Renal cortical epithelial cell (primary cell): Measurements from ENCODE around the gene BTBD9. TPM values are rescaled to one million over a fixed set of nuclear protein-coding genes. Genes with fewer than 3 reads are reported as not detected.

Experiments
- DNase-seq: peaks from one replicate; pipeline ENCODE4 v3.0.0-alpha.2; 2011; ENCODE audit warnings: low read depth
- total RNA-seq: library from RNA; depleted of rRNA; stranded (reverse); fragments of >200 nt; gene quantifications from 2 replicates; pipeline ENCODE4 v1.2.3, GENCODE V29; 2014

Gene BTBD9
- total RNA-seq, 1 donor from 2014 or later = 18.8 TPM

DNA sequence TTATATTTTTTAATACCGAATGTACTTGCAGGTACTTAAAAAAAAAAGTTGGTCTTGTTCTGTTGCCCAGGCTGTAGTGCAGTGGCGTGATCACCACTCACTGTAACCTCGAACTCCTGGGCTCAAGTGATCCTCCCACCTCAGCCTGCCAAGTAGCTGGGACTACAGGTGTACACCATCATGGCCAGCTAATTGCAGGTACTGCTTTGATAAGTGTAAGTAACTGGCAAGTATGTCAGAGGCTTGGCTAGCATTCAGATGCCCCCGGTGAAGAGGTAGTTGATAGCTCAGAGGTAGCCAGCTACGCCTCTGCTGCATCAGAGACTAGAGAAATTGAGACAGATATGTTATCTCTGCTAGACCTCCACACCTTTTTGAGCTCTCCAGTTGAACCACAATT lies 40.5 kb downstream of the BTBD9 start:
- no peak for DNase-seq

- DNase-seq = no peak
Observed at GRCh38 chr6:38593998-38594665, 45.6 kb downstream of the BTBD9 start.

DNA sequence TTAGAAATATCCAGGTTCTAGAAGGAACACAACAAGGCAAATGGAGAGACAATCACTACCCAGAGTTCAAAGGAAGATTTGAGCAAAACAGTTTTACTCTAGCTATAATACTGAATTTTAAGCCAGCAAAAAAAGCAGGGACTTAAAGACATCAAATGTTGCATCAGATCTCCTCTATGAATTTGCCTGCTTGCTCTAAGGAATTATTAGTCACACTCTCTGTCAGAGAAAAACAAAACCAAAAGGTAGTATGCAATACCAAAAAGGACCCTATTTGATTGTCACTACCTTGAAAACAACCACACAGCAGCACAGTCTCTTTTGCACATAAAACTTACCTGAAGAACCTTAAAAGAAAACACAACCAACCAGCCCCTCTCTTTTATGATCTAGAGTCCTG lies 46.3 kb downstream of the BTBD9 start:
- peak; percentile 13 for DNase-seq

- no peak for DNase-seq
Observed at GRCh38 chr6:38591439-38591838, 48.3 kb downstream of the BTBD9 start.

GRCh38 chr6:38589367-38589720 lies 50.4 kb downstream of the BTBD9 start:
- DNase-seq = no peak

DNA sequence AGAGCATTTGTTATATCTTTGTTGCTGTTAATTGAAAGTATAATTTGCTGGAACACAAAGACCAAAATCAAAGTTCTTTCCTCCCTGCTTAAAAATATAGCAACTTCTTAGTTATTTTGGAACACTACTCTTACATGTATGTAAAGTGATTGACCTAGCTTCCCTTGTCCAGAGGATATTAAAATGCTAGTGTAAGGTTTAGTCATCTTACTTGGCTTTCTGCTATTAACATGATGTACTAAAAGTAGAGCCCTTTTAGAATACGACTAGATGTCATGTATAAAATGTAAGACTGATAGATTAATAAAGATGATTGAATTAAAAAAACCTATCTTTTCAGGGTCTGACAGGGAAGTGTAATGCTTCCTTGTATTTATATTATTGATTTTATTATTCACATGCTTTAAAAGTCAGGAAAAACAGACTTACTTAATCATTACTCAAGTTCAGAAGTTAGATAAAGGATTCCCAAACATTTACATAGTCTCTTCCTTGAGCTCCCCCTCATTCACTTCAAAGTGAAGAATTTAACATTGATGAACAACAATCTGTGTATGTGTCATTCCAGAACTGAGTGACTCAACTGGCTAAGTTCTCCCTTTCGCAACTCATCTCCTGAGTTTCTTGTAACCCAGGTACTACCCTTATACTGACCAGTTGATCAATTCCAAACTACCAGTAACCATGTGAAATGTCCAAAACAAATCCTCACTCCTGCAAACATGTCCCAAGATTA lies 50.9 kb downstream of the BTBD9 start:
- DNase-seq = peak; percentile 91

DNA sequence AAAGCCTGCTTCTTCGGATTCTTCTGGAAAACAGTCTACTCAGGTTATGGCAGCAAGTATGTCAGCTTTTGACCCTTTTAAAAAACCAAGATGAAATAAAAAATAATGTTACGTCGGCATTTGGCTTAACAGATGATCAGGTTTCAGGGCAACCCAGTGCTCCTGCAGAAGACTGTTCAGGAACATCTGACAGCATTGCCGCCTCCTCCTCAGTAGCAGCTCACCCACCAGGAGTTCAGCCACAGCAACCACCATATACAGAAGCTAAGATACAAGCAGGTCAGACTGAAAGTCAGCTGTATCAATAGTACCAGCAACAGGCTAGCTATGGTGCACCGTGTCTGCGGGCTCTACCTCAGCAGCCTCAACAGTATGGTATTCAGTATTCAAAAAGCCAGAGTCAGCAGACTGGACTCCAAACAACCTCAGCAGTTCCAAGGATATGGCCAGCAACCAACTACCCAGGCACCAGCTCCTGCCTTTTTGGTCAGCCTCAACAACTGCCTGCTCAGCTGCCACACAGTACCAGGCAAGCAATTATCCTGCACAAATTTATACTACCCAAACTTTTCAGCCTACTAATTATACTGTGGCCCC lies 51.9 kb downstream of the BTBD9 start:
- DNase-seq = no peak

DNA sequence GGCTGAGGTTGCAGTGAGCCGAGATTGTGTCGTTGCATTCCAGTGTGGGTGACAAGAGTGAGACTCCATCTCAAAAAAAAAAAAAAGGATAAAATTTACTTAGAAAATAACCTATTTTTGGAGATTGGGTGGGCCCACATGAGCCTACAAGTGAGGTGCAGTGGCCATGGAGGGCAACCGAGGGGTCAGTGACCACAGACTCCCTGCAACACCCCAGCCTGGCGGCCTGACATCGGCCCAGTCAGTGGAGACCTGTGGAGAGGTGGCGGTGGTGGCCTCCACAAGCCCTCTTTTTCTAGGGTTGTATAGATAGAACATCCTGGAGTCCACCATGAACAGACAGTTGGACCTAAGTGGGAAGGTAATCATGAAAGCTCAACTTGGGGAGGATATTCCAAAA lies 52.7 kb downstream of the BTBD9 start:
- DNase-seq = no peak

DNA sequence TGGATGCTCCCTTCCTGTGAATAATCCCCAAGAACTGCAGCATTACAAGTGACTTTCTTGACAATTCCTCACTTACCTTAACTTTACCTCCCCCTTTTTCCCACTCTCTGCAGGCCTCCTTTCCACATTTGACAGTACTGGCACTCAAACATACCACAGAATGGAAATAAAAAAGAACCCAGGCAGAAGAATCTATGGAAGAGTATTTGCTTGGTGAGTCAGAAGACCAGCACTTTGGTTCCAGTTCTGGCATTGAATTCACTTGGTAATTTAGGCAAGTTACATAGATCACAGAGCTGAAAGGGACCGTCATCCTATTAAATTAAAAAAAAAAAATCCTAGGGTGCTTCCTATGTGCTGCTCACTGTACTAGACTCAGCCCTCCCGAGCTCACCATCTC lies 55.0 kb downstream of the BTBD9 start:
- DNase-seq = no peak

DNA sequence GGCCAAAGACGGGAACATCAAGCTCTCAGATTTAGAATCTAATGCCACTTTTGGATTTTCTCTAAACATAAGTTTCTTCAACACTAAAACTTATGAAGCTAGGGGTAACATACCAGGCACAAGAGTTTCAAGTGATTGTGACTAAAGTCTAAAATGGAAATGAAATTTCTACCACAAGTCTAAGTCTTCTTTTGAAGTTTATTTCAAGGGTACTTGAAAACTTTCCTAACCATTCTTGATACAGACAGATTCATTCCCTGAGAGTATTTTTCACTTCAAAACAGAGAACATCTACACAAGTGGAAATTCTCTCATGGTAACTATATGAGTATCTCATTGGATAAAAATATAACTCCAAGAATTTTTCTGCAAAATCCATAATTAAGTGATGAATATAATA lies 56.2 kb downstream of the BTBD9 start:
- no peak for DNase-seq

DNA sequence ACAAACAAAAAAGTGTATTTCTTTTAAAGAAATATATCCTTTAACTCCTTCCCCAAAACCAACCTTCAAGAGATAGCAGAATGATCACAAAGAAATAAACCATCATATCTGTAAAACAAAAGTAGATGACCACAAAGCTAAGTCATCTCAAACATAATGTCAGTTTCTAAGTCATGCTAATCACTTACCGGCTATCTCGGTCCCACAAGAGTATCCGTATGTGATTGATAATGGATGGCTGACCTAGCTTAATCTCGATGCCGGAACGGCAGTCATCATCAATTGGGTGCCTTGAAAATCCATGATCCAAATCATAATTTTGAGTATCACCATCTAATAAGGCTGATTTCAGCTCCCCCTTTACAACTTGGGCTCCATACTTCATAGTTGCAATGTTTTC lies 59.7 kb downstream of the BTBD9 start:
- no peak for DNase-seq

- DNase-seq = no peak
Observed at GRCh38 chr6:38579010-38579628, 60.6 kb downstream of the BTBD9 start.

DNA sequence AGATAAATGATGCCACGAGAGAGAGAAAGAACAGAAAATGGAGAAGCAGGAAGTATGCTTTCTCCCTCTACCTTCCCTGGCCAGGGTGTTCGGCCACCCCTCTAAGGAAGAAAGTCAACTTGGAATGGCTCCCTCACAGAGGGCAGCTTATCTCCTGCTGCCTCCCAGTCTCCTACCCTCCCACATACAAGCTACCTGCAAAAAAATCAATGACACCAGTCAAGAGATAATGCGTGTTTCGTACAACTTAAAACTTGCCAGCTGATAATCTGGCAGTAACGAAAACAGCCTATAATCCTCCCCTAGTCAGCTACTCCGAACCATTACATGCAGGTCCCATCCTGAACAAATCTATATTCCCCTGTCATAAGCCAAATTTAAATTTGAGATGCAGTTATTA lies 61.7 kb downstream of the BTBD9 start:
- DNase-seq = no peak

DNA sequence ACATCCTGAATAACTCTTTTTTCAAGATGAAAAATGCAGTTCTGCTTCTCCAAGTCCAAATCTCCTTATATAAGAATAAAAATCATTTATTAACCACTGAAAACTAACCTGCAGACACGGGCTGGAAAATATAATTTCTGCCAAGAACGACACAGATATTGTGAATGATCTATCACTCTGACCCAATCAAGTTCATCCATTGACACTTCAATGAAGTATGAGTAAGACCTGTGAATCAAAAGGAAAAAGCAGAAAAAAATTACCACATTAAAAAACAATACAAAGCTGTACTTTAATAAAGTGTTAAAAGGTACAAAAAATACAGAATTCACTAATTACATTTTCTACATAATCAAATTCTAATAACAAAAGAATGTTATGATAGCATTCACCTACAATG lies 62.2 kb downstream of the BTBD9 start:
- DNase-seq = no peak

GRCh38 chr6:38573801-38574395 lies 65.8 kb downstream of the BTBD9 start:
- DNase-seq = no peak

DNA sequence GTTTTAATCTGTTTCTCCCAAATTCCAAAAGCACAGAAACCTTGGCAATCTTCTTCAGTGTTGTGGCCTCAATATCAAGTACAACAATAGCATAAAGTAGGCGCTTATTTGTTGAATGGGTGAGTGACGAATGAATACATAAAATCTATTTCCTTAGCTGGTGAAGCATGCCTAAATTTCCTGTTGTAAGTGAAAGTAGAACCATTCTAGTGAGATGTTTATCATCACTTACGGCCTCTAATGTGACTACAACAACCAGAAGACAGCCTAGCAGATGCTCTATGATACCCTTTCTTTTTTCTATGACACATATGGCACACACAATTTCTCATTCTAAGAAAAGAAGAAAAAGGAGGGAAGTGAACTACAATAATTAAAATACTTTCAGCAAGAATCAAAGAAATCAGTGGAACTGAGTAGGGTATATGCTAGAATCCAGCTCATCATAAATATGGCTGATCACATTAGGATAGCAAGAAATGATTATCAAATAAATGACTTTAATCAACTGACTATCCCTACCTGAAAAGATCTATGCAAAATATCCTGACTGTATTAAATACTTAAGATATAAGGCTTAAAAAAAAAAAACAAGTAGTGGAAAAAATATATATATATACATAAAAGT lies 67.4 kb downstream of the BTBD9 start:
- peak; percentile 32 for DNase-seq

DNA sequence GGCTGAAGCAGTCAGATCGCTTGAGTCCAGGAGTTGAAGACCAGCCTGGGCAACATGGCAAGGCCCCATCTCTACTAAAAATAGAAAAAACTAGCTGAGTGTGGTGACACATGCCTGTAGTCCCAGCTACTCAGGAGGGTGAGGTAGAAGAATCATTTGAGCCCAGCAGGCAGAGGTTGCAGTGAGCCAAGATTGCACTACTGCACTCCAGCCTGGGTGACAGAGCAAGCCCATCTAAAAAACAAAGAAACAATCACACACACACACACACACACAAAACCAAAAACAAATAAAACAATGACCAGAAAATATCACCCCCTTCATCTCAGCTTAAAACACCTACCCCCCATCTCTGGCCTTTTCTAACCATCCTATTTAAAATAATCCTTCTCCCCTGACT lies 68.0 kb downstream of the BTBD9 start:
- no peak for DNase-seq

DNA sequence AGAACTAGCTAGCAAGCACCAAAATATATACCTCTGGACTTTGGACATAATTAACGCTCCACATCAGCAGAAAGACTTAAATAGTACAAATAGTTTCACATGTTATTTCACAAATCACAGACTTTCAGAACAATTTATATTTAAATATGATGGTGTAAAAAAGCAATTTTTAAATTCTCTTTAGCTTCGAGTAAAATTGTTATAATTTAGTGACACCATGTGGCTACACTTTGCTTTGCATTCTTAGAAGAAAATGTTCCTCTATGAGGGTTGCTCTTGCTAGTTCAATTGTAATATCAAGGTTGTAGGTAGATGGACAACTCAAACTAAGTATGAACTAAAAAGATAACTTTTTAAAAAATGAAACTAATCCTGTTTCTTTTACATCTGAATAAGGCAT lies 69.0 kb downstream of the BTBD9 start:
- DNase-seq = peak; percentile 40

DNA sequence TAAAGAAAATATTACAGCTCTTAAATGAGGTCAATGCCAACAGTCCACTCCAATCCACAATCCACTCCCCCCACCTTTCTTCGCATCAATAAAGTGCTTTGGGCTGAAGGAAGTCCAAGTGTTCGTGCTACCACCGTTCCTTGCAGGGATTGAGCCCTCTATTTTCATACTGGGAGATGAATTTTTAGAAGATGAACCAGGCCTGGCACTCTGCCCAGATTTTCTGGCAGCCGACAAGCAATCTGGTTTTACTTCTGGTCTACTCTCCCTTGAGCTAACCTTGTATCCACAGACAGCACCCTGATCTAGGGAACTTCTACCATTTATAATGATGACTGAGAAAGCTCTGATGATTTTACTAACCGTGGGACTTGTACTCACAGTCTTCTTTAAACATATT lies 72.3 kb downstream of the BTBD9 start:
- peak; percentile 24 for DNase-seq

- DNase-seq = no peak
Observed at GRCh38 chr6:38566295-38567030, 73.3 kb downstream of the BTBD9 start.

GRCh38 chr6:38564301-38564700 lies 75.4 kb downstream of the BTBD9 start:
- DNase-seq = no peak
